ENCODE measurements around the gene PITPNB.

The PITPNB gene

GRCh38 chr22:27878541-27878940 lies 40.5 kb downstream of the PITPNB start:
- no peak for DNase-seq

- no peak for DNase-seq
These were observed 41.6 kb downstream of the PITPNB start for GRCh38 chr22:27877501-27877900.

- DNase-seq: no peak
These were observed 42.4 kb downstream of the PITPNB start for GRCh38 chr22:27876684-27877083.

GRCh38 chr22:27875951-27876350 lies 43.1 kb downstream of the PITPNB start:
- peak; percentile 37 for DNase-seq

GRCh38 chr22:27874764-27875163 lies 44.3 kb downstream of the PITPNB start:
- DNase-seq: no peak

- no peak for DNase-seq
These were observed 44.9 kb downstream of the PITPNB start for GRCh38 chr22:27874185-27874584.

- no peak for DNase-seq
These were observed 45.6 kb downstream of the PITPNB start for GRCh38 chr22:27873472-27873871.

GRCh38 chr22:27872488-27872887 lies 46.6 kb downstream of the PITPNB start:
- no peak for DNase-seq

- DNase-seq: no peak
These were observed 47.6 kb downstream of the PITPNB start for GRCh38 chr22:27871306-27872014.

- no peak for DNase-seq
These were observed 48.5 kb downstream of the PITPNB start for GRCh38 chr22:27870234-27871191.

GRCh38 chr22:27868732-27869282 lies 50.2 kb downstream of the PITPNB start:
- no peak for DNase-seq

- DNase-seq: no peak
These were observed 50.9 kb downstream of the PITPNB start for GRCh38 chr22:27867953-27868731.

- DNase-seq: no peak
These were observed 51.7 kb downstream of the PITPNB start for GRCh38 chr22:27867085-27867952.

- no peak for DNase-seq
These were observed 52.6 kb downstream of the PITPNB start for GRCh38 chr22:27866135-27867084.

GRCh38 chr22:27865496-27865895 lies 53.6 kb downstream of the PITPNB start:
- no peak for DNase-seq

GRCh38 chr22:27863556-27863955 lies 55.5 kb downstream of the PITPNB start:
- DNase-seq: no peak

GRCh38 chr22:27863001-27863400 lies 56.1 kb downstream of the PITPNB start:
- no peak for DNase-seq

GRCh38 chr22:27859336-27859735 lies 59.7 kb downstream of the PITPNB start:
- DNase-seq: no peak

- DNase-seq: no peak
These were observed 60.4 kb downstream of the PITPNB start for GRCh38 chr22:27858626-27859025.

- no peak for DNase-seq
These were observed 61.6 kb downstream of the PITPNB start for GRCh38 chr22:27857443-27857842.

- no peak for DNase-seq
These were observed 62.7 kb downstream of the PITPNB start for GRCh38 chr22:27856386-27856785.

Data from CD4-positive, alpha-beta T cell treated with Interleukin-21 for 1 hour (primary cell).